HG03039 (cell line): ENCODE measurements around the gene TBC1D16.

Source experiments
- ATAC-seq: cut with Tn5 transposase; IDR thresholded peaks from one replicate; pipeline ENCODE4 v1.9.1; 2021; ENCODE audit warnings: mild to moderate bottlenecking, moderate library complexity; ENCODE audit not compliant: unreplicated experiment

Gene TBC1D16

DNA sequence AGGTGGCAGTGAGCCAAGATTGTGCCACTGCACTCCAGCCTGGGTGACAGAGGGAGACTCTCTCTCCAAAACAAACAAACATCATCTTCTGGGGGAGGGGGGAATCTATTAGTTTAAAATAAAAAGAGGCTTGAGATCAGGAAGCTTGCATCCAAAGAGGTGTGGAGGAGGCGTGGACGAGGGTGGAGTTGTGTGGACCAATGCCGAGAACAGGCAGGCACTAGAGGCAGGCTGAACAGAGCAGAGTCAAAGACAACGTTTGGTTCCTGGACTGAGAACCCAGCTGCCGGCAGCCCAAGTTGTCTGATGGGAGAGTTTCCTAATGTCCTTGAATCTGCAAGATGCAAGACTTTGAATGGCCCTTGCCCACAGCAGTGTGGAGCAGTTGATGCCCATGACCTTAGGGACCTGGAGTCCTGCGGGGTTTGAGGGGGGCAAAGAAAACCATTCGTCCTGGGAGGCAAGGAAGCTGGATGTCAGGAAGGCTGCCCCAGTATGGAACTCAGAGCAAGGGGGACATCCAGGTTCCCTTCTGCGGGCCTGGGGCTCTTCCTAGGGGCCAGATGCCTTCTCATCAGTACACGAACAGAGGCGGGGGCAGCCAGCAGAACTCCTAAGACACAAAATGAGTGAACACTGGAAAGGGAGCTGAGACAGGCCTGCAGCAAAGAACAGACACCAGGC is 9.2 kb downstream of the TBC1D16 start:
- ATAC-seq: no peak

DNA sequence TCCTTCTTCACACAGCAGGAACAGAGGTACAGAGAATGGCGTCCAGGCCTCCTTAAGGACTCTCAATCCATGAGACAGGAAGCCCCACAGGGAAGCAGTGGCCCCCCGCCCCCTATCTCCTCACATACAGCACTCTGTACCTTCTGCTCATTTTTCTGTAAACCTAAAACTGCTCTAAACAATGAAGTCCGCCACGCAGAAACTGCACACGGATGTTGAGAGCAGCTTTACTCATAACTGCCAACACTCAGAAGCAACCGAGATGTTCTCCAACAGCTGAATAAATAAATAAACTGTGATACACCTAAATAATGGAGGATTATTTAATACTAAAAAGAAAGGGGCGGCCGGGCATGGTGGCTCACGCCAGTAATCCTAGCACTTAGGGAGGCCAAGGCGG is 9.9 kb downstream of the TBC1D16 start:
- ATAC-seq: no peak

DNA sequence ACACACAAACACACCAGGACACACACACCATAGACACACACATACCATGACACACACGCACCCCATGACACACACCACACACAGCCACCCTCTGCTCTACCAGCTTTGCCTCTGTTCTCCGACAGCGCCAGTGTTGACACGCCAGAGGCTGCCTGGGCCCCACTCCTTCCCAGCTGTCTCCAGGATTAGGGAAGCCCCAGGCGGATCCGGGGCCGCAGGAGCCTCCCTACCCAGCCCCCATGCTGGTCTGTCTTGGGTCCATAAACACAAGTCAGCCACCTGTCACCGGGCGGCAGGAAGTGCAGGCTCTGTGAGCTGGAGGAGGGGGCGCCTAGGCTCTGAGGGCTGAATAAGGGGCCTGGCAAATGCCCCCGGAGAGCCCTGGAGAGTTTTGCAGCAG is 10.5 kb downstream of the TBC1D16 start:
- no peak for ATAC-seq

- no peak for ATAC-seq
Measured at GRCh38 chr17:80024206-80024972, 11.3 kb downstream of the TBC1D16 start.

GRCh38 chr17:80023481-80024205 is 12.0 kb downstream of the TBC1D16 start:
- ATAC-seq: no peak

DNA sequence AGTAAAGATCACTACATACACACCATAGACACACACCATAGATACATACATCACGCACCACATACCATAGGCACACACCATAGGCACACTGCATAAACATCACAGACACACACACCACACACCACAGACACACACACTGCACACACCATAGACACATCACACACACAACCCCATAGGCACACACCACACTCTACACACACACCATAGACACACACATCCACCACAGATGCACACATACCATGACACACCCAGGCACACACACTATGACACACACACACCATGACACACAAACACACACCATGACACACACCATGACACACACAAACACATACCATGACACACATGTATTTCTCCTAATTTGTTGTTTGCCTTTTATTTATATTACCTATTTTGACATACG is 14.1 kb downstream of the TBC1D16 start:
- no peak for ATAC-seq

- no peak for ATAC-seq
Measured at GRCh38 chr17:80018917-80019651, 16.6 kb downstream of the TBC1D16 start.

GRCh38 chr17:80017226-80018010 is 18.3 kb downstream of the TBC1D16 start:
- no peak for ATAC-seq

- ATAC-seq: no peak
Measured at GRCh38 chr17:80012765-80013741, 22.6 kb downstream of the TBC1D16 start.

DNA sequence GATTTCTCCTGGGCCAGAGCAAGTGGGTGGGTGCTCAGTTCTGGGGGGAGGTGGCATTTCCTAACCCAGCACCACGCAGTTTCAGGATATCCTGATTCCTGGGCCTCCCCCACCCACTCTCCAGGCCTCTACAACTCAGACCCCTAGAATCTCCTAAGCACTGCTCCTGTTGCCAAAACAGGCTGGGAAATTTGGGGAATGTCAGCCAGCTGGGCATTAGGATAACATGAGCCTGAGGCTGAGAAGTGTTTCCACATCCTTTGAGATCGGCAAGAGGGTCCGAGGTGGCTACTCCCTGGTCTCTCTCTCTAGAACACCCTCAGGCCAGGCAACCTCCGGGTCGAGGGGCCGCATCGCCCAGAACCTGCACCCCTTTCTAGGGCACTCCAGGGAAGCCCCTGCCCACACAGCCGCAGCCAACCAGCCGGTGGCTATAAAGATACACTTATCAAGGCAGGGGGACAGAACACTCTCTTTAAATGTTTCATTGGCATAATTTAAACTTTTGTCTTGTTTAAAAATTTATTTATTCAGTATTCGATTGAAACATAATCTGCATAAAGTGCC is 23.6 kb downstream of the TBC1D16 start:
- ATAC-seq: no peak

DNA sequence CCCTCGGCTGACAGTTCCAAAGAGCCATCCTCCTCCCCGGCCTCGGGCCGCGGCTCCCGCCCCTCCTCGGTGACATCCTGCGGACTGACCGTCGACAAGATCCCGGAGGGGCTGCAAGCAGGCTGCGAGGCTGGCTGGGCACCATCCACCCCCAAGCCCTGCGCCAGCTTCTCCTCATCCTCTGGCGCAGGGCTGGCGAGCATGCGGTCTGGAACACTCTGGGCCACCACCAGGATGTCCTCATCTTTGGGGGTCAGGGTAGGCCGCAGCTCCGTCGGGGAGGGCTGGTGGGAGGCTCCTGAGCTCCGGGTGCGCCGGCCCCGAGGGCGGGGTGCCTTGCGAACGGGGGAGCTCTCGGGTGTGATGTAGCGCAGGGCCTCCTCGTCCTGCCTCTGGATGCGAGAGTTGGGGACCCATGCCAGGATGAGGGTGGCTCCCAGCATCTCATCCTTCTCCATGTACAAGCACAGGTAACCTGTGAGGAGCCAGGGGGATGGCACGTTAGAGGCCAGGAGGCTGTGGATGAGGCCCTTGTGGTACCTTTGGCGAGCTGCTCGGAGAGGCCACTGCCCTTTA is 25.3 kb downstream of the TBC1D16 start:
- no peak for ATAC-seq

DNA sequence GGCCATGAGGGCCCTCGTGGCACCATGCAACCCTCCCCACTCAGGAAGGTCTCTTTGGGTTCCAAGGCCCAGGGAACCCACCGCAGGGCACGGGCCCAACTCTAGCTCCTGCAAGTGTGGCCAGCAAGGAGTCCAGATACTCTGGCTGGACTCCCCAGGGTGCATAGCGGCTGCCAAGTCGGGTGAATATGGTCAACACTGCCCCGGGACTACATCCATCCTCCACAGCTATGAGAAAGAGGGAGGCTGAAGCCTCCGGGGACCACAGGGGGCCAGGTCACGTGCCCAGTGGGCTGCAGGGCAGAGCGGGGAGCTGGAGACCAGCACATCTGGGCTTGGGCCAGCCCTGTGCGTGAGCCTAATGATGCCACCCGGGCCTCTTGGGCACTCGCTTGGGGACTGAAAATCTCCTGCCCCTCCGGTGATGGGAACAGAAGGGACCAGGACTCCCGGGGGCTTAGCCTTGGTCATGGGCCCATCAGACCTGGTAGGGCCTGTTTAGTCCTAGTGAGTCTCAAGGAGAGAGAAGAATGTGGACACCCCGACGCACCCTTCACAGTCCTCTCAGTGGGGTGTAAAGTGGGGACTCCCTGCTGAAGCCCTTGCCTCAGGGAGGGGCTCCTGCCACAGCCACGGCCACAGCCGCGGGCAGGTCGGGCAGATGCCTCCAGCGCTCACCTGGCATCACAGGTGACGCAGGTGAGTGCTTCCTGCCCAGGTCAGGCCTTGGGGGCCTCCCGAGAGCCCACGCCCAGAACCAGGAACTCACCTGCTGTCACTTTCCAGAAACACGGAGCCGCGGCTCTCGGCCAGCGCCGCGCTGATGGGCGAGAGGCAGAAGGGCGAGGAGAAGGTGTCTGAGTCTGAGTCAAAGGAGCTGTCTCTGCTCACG is 26.0 kb downstream of the TBC1D16 start:
- no peak for ATAC-seq

- ATAC-seq: no peak
Measured at GRCh38 chr17:80008848-80009247, 26.8 kb downstream of the TBC1D16 start.

DNA sequence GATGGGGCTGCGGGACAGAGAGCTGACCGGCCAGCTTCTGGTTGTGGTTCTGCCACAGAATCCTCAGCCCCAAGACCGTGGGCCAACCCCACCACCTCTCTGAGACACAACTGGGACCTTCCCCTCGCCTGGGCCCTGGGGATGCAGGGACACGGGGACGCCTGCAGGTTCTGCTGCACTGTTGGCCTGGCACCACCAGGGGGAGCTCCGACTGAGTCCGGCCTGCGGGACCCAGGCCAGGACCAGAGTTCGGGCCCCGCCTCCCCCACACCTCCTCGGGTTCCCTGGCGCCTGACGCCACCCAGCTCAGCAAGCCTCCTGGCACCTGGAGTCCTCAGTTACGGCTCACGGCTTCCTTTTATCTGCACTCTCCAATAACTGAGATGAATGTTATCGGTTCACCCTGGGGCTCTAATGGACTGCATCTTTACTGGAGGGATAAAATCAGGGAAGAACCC is 27.3 kb downstream of the TBC1D16 start:
- no peak for ATAC-seq

DNA sequence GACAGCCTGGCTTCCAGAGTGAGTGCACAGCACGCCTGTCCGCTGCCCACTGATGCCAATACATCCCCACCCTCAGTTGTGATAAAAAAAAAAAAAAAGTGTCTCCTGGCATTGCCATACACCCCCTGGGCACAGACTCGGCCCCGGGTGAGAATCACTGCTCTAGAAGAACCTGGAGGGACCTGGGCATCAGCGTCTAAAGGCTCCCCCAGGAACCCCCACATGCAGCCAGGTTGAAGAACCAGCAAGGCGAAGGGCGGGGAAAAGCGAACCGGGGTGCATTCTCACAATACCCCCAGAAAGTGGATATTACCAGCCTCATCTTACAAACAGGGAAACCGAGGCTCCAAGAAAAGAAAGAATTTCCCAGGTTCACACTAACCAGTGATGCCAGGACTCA is 27.7 kb downstream of the TBC1D16 start:
- ATAC-seq: no peak

GRCh38 chr17:80006811-80007752 is 28.6 kb downstream of the TBC1D16 start:
- no peak for ATAC-seq
